GM23248 (cell line): ENCODE data around the gene ZBTB7C.

Source experiments
- EZH2 ChIP-seq: fragments of 200-600 bp; sonication (generic); IDR thresholded peaks from 2 replicates; pipeline ENCODE4 v1.6.1; 2018; ENCODE audit warnings: antibody characterized with exemption, mild to moderate bottlenecking; ENCODE audit not compliant: insufficient read depth, poor library complexity, severe bottlenecking
- EZH2phosphoT487 ChIP-seq: fragments of 200-600 bp; sonication (generic); IDR thresholded peaks from 2 replicates; pipeline ENCODE4 v1.6.1; 2018; ENCODE audit warnings: antibody characterized with exemption, moderate library complexity, mild to moderate bottlenecking, low read depth; ENCODE audit not compliant: insufficient read depth

DNA sequence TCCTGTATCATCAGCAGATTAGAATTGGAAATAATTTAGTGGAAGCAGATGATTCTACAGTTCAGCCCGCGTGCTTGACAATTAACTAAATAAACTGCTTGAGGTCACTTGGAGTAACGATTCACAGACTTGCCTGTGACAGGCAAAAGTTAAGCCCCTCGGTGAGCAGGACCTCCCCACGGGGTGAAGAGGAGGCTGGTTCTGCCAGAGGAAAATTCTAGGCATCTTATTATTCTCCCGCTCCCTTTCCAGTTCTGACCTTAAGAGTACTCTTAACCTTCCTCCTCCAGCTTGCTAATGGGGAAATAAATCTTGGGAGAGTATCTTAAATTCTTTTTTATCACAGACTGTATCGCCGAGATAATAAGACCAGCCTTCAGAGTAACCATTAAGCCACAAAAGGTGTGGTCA lies 309.0 kb downstream of the ZBTB7C start:
- TF ChIP-seq EZH2, result no peak
- no peak for TF ChIP-seq EZH2phosphoT487
